Left lobe of liver (tissue), 2 donors: Measurements from ENCODE around the gene AIG1. TPM values are rescaled to one million over a fixed set of nuclear protein-coding genes. Genes with fewer than 3 reads are reported as not detected.
A peak's percentile ranks its signal among the peaks of the same experiment; 100 is the strongest.
"Not testable (repeated sequence)": the region's sequence is repeated elsewhere in the genome, so short reads cannot be mapped to it uniquely, and the experiment has no call there.

Experiments
- ATAC-seq: fragments of 200-7000 bp; cut with Tn5 transposase; one replicate; pipeline ENCODE4 v1.9.1; 2020; ENCODE audit warnings: mild to moderate bottlenecking, moderate library complexity
- DNase-seq: peaks from one replicate; pipeline ENCODE4 v3.0.0-alpha.2; 2020; ENCODE audit warnings: low spot score
- total RNA-seq: library from RNA; stranded (reverse); gene quantifications from one replicate; pipeline ENCODE4 v1.2.1, GENCODE V29; 2021
- donor health status: DM: no; HTN: no; CAD: no; lungs with moderate emphysema.
- donor health status: DM: no; HTN: yes; CAD: no.

Gene AIG1
- total RNA-seq, 1 donor from 2014 or later = 96.8 TPM

DNA sequence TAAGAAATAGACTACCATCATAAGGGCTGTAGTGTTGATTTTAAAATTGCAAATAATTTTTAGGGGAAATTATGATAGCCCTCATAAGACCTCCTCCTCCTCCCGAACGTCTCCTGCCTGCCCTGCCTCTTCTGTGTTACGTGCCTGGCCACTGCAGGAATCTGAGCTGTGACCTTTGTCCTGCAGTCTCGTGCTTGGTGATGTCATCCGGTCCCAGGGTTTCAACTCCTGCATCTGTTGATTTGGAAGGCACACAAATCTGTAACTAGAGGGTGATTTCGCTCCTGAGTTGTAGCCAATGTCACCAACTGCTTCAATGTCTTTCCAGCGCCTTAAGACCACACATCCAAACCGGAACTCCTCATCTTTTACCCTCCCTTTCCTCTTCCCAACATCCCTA is 163.2 kb downstream of the AIG1 start:
- DNase-seq (peak; percentile 89), ATAC-seq (peak; percentile 96)

- ATAC-seq (no peak), DNase-seq (no peak)
These were observed 163.8 kb downstream of the AIG1 start for GRCh38 chr6:143224516-143224915.

GRCh38 chr6:143225929-143226328 is 165.2 kb downstream of the AIG1 start:
- DNase-seq (no peak), ATAC-seq (no peak)

DNA sequence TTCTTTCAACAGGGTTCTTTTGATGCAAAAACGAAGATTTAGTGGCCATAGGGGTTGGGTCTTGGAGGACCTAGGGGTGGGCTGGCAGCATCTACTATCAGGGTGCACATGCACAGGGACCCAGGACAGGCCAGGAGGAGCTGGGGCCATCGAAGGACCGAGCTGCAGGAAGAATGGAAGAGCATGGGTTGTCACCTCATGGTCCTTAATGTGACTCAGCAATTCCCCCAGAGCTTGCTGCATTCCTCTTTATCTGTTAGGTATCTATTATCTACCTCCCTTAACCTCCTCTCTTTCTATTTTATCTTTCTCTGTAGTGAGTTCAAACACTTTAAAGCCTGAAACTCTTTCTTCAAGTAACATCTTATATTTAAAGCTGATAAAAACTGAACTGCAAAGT is 167.0 kb downstream of the AIG1 start:
- ATAC-seq (no peak), DNase-seq (no peak)

DNA sequence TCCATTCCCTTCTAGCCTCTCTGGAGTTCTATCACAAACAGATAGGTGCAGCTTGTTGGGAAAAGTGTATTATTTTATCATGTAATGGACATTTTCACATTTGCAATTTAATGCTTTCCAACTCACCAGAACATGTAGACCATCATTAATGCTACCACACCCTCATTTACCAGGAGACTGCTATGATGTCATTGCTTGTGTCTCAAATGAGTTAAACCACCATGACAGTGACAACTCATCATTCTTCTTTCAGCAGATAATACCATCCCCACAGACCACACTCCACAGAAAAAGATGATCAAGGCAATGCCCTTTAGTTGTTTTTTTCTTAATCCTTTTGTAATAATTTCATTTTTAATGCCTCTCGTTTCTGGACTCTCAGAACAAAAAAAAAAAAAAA is 168.7 kb downstream of the AIG1 start:
- no peak for DNase-seq
- ATAC-seq = no peak

GRCh38 chr6:143232849-143233248 is 172.2 kb downstream of the AIG1 start:
- peak; percentile 68 for ATAC-seq
- DNase-seq = no peak

DNA sequence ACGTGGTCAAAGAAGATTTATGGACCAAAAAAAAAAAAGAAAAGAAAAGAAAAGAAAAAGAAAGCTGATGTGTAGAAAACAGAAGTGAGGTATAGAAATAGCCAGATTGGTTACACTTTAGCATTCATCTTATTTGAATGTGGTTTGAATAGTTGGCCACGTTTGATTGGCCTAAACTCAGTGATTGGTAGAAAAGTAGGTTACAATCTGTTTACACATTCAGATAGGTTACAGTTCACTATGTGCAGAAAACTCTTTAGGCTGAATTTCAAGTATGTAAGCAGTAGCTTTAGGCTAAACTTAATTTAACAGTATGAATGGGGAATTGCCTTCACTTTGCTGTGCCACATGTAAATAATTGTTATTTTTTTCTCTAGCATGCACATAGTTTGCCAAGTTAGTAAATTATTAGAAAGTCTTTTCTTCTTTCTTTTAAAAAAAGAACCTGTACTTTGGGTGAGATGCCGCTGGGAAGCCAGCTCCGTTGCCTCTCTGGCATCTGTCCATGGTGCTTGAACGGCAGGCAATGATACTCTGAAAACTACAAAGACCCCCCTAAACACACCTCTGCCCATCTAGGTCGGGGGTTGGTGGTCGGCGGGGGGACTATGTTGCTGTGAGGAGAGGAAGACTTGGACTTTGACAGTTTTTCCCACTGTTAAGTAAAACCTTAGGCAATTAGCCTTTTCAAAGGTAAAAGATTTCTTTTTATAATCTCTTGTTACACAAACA is 173.0 kb downstream of the AIG1 start:
- ATAC-seq (peak; percentile 54), DNase-seq (no peak)

DNA sequence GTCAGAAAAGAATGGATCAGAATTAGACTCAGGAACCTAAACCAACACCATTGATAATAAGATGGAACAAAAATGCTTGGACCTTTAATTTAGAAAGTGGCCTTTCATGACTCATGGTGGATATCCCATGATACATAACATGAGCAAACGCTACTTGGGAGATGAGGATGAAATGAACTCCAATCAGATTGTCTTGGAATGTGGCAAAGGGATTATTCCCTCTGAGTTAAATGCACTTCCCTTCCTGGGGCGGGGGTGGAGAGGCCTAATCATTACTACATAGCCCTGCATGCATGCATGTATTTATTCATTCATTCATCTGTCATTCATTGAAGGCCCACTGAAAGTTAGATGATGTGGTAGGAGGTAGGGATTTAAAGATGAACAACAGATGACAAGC is 174.0 kb downstream of the AIG1 start:
- no peak for ATAC-seq

GRCh38 chr6:143236151-143236798 is 175.6 kb downstream of the AIG1 start:
- ATAC-seq = no peak
- DNase-seq = no peak

More for the DNA sequence above, 174.0 kb downstream of the AIG1 start:
- DNase-seq = no peak

DNA sequence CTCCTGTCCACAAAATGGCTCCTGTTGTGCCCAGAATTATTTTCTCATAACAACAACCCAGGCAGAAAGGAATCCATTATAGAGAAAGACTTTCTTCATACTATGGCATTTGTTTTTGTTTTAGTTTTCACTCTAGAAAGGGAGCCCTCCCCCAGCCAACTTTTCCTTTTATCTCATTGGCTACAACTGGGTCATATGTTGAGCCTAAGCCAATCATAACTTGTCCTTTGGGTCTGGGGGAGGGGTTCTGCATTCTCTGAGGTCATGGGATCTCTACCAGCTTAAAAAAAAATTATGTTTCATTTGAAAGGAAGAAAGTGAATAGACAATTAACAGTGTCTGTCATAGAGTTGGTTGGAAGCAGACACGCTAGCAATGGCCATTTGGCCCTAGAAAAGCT is 177.6 kb downstream of the AIG1 start:
- DNase-seq (no peak), ATAC-seq (no peak)

GRCh38 chr6:143241111-143241510 is 180.4 kb downstream of the AIG1 start:
- DNase-seq (no peak), ATAC-seq (no peak)

- no peak for ATAC-seq
These were observed 181.2 kb downstream of the AIG1 start for GRCh38 chr6:143241911-143242310.

DNA sequence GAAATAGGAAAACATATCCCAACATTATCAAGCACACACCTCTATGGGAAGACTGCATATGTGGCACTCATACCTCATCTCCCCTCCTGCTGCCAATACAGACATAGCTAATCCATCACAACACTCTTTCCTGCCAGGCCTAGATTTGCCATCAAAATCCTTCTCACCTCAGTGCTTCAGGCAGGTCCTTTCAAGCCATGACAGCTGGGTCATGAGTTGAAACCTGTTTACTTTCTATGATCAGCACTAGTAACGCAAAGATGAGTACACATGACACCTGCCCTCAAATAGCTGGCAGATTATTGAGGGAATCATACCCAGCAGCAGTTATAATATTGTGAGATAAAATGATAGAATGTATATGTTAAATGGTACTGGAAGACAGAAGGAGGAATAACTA is 183.1 kb downstream of the AIG1 start:
- ATAC-seq = no peak

More at GRCh38 chr6:143241911-143242310, 181.2 kb downstream of the AIG1 start:
- no peak for DNase-seq

DNA sequence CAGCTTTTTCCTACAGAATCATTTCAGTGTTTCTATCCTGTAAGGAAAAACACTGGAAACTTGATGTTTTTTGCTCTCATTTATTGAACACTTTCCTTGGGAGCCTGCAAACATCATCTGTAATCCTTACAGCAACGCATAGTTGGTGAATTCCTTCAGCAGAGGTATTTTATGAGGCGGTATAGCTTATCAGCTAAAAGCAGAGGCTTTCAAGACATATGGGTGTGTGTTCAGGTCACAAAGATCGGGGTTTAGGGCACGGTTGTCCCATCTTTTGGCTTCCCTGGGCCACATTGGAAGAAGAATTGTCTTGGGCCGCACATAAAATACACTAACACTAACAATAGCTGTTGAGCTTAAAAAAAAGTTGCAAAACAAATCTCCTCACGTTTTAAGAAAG is 185.0 kb downstream of the AIG1 start:
- ATAC-seq = no peak
- no peak for DNase-seq

More for the DNA sequence above, 183.1 kb downstream of the AIG1 start:
- no peak for DNase-seq

DNA sequence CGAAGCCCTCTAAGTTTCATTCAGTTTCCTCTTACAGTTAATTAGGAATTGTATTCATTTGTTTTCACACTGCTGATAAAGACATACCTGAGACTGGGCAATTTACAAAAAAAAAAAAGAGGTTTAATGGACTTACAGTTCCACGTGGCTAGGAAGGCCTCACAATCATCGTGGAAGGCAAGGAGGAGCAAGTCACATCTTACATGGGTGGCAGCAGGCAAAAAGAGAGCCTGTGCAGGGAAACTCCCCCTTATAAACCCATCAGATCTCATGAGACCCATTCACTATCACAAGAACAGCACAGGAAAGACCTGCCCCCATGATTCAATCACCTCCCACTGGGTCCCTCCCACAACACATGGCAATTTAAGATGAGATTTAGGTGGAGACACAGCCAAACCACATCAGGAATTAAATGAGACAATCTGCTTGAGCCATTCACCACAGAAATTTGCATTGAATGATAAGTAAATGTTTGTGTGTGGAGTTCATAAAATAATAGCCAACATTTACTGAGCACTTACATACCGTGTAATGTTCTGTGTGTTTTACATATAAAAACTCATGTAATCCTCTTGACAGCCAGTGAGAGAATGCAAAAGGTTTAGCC is 185.6 kb downstream of the AIG1 start:
- not testable (repeated sequence) for ATAC-seq, DNase-seq

DNA sequence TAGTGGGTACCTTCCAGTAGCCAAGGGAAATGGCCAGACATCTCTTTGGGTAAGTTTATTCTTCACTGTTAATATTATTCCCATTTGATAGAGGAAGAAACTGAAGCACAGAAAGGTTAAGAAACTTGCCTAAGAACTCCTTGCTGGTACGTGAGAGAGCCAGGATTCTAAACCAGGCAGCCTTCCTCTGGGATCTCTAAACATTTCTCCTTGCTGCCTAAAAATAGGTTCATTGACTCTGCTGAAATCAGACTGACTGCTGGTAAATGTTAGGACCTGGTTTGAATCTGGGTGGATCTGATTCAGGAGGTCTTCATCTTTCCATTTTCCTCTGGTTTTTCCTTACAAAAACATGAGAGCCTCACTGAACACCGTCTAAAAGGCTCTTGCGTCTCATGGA is 186.9 kb downstream of the AIG1 start:
- ATAC-seq (no peak), DNase-seq (no peak)

DNA sequence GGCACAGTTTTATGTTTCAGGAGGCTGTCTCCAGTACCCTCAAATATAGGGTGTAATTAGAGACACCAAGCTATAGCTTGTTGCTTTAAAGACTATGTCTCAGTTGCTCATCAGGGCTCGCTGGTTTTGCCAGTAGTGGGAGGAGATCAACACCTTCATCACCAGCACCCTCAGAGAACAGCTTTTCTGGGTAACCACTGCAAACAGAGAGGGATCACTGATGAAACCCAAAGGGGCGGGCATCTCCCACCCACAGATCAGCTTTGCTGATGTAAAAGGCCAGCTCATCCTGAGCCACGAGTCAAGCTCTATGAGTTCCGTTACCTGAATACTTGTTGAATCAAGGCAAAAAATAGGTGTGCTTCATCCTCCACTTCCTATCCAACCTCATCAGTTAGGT is 187.7 kb downstream of the AIG1 start:
- DNase-seq (no peak), ATAC-seq (no peak)

- DNase-seq (no peak), ATAC-seq (peak; percentile 86)
These were observed 190.6 kb downstream of the AIG1 start for GRCh38 chr6:143251288-143251687.

GRCh38 chr6:143252961-143253360 is 192.3 kb downstream of the AIG1 start:
- DNase-seq = no peak
- no peak for ATAC-seq

- DNase-seq (no peak), ATAC-seq (no peak)
These were observed 192.9 kb downstream of the AIG1 start for GRCh38 chr6:143253586-143253985.

- no peak for ATAC-seq
These were observed 198.3 kb downstream of the AIG1 start for GRCh38 chr6:143258945-143259344.

GRCh38 chr6:143260857-143261256 is 200.2 kb downstream of the AIG1 start:
- ATAC-seq (no peak), DNase-seq (no peak)

More at GRCh38 chr6:143258945-143259344, 198.3 kb downstream of the AIG1 start:
- no peak for DNase-seq
